ENCODE results near the gene TMEM273.
A peak's percentile ranks its signal among the peaks of the same experiment; 100 is the strongest.

The TMEM273 gene

DNA sequence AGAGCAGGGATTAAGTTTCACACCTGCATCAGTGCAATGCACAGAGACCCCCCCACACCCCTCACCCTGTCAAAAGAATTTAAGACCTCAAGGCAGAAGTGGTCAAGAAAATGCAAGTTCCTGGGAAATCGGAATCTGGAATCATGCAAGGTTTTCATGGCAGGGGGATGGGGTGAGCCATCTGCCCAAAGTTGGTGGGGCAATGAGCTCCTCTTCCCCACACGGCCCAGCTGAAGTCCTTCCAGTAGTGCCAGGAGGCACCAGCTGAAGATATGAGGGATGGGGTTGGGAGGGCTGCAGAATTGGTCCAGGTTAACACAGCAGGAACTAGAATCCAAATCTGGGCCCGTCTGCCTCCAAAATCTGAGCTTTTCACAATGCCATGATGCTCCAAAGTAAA, 25.0 kb upstream of the TMEM273 start:
- Histone ChIP-seq H3K4me1 (ENCODE audit: control insufficient read depth in 2 of 2, insufficient read depth in 1 of 2, low read depth in 1 of 2, low read length in 2 of 2) (peaks cover 0 to 3% of the 10 kb centered on the region in 2 donors), H2AFZ (ENCODE audit: low read length) (no peak overlapping the region), H4K91ac (ENCODE audit: low read depth, low read length, poor library complexity) (no peak overlapping the region), H3K9me3 (replicated peaks in 1 of 2; ENCODE audit: control insufficient read depth in 2 of 2, insufficient read depth in 1 of 2, low read depth in 1 of 2, low read length in 2 of 2) (no peaks in the 10 kb centered on the region), H2BK120ac (ENCODE audit: low read depth, low read length) (no peak overlapping the region), H4K8ac (ENCODE audit: low read depth, low read length) (no peak overlapping the region), H3K14ac (ENCODE audit: low read length) (no peak overlapping the region), H2BK12ac (ENCODE audit: low read length) (no peak overlapping the region), H2AK5ac (ENCODE audit: low read depth, low read length) (no peak overlapping the region), H3K9ac (ENCODE audit: low read depth, low read length, poor library complexity) (no peak overlapping the region), H3K27me3 (ENCODE audit: control insufficient read depth in 3 of 3, insufficient read depth in 3 of 3, low read depth in 1 of 3, low read length in 3 of 3) (no peaks in the 10 kb centered on the region), H3K4ac (ENCODE audit: low read length) (no peak overlapping the region), H3K4me2 (ENCODE audit: insufficient read depth, low read length, poor library complexity, severe bottlenecking) (no peak overlapping the region), H3K36me3 (replicated peaks in 1 of 2; ENCODE audit: control insufficient read depth in 2 of 2, insufficient read depth in 2 of 2, low read length in 2 of 2) (no peaks in the 10 kb centered on the region), H3K27ac (replicated peaks; ENCODE audit: low read length) (no peak overlapping the region), H2BK5ac (ENCODE audit: low read length) (no peak overlapping the region), H3K23ac (ENCODE audit: low read depth, low read length, poor library complexity) (no peak overlapping the region), H3K79me1 (ENCODE audit: low read depth, low read length) (no peaks in the 10 kb centered on the region), H3K4me3 (ENCODE audit: low read length in 2 of 2) (no peak overlapping the region), H3K18ac (ENCODE audit: low read length) (no peak overlapping the region), H2BK15ac (ENCODE audit: low read length) (no peak overlapping the region)
- DNase-seq (ENCODE audit: low spot score) = no peak
- no CpG with 5 or more reads among the region's 3 CpGs for WGBS, 2 donors (ENCODE audit: extremely low coverage in 2 of 2, insufficient read length in 2 of 2, insufficient replicate concordance in 1 of 2)

GRCh38 chr10:49212783-49213182, 24.6 kb upstream of the TMEM273 start:
- Histone ChIP-seq H3K4me1 (ENCODE audit: control insufficient read depth in 2 of 2, insufficient read depth in 1 of 2, low read depth in 1 of 2, low read length in 2 of 2) (peaks cover 0 to 3% of the 10 kb centered on the region in 2 donors), H3K79me1 (ENCODE audit: low read depth, low read length) (no peaks in the 10 kb centered on the region), H4K91ac (ENCODE audit: low read depth, low read length, poor library complexity) (no peak overlapping the region), H3K27ac (replicated peaks; ENCODE audit: low read length) (no peak overlapping the region), H3K27me3 (ENCODE audit: control insufficient read depth in 3 of 3, insufficient read depth in 3 of 3, low read depth in 1 of 3, low read length in 3 of 3) (no peaks in the 10 kb centered on the region), H3K18ac (ENCODE audit: low read length) (no peak overlapping the region), H3K14ac (ENCODE audit: low read length) (no peak overlapping the region), H2AK5ac (ENCODE audit: low read depth, low read length) (no peak overlapping the region), H3K4me2 (ENCODE audit: insufficient read depth, low read length, poor library complexity, severe bottlenecking) (no peak overlapping the region), H2AFZ (ENCODE audit: low read length) (no peak overlapping the region), H4K8ac (ENCODE audit: low read depth, low read length) (no peak overlapping the region), H3K9ac (ENCODE audit: low read depth, low read length, poor library complexity) (no peak overlapping the region), H3K4ac (ENCODE audit: low read length) (no peak overlapping the region), H3K4me3 (ENCODE audit: low read length in 2 of 2) (no peak overlapping the region), H2BK120ac (ENCODE audit: low read depth, low read length) (no peak overlapping the region), H2BK12ac (ENCODE audit: low read length) (no peak overlapping the region), H2BK15ac (ENCODE audit: low read length) (no peak overlapping the region), H3K9me3 (replicated peaks in 1 of 2; ENCODE audit: control insufficient read depth in 2 of 2, insufficient read depth in 1 of 2, low read depth in 1 of 2, low read length in 2 of 2) (no peaks in the 10 kb centered on the region), H2BK5ac (ENCODE audit: low read length) (no peak overlapping the region), H3K36me3 (replicated peaks in 1 of 2; ENCODE audit: control insufficient read depth in 2 of 2, insufficient read depth in 2 of 2, low read length in 2 of 2) (no peaks in the 10 kb centered on the region), H3K23ac (ENCODE audit: low read depth, low read length, poor library complexity) (no peak overlapping the region)
- WGBS, 2 donors (ENCODE audit: extremely low coverage in 2 of 2, insufficient read length in 2 of 2, insufficient replicate concordance in 1 of 2) = no CpG with 5 or more reads among the region's 1 CpG
- DNase-seq (ENCODE audit: low spot score) = peak; percentile 1

DNA sequence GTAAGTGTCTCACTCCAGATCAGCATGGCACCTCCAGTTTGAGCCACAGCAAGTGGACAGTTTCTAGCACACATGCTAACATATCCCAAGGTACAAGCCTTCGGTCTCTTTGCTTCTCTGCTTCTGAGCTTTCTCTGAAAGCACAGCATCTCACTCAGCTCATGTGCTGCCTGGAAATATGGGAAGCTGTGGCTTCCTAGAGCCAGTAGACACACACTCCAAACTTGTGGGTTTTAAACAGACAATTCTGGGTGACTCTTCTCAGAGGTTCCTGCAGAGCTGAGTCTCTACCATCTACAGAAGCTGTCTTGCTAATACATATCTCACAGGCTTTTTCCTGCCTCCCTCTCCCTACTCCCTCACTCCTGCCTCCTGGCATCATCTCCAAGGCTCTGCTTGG, 23.9 kb upstream of the TMEM273 start:
- Histone ChIP-seq H3K9ac (ENCODE audit: low read depth, low read length, poor library complexity) (no peak overlapping the region), H2AK5ac (ENCODE audit: low read depth, low read length) (no peak overlapping the region), H3K9me3 (replicated peaks in 1 of 2; ENCODE audit: control insufficient read depth in 2 of 2, insufficient read depth in 1 of 2, low read depth in 1 of 2, low read length in 2 of 2) (no peaks in the 10 kb centered on the region), H3K4me2 (ENCODE audit: insufficient read depth, low read length, poor library complexity, severe bottlenecking) (no peak overlapping the region), H4K91ac (ENCODE audit: low read depth, low read length, poor library complexity) (no peak overlapping the region), H2AFZ (ENCODE audit: low read length) (no peak overlapping the region), H3K27ac (replicated peaks; ENCODE audit: low read length) (no peak overlapping the region), H2BK120ac (ENCODE audit: low read depth, low read length) (no peak overlapping the region), H2BK5ac (ENCODE audit: low read length) (no peak overlapping the region), H3K4ac (ENCODE audit: low read length) (no peak overlapping the region), H3K23ac (ENCODE audit: low read depth, low read length, poor library complexity) (no peak overlapping the region), H2BK15ac (ENCODE audit: low read length) (no peak overlapping the region), H3K36me3 (replicated peaks in 1 of 2; ENCODE audit: control insufficient read depth in 2 of 2, insufficient read depth in 2 of 2, low read length in 2 of 2) (no peaks in the 10 kb centered on the region), H3K27me3 (ENCODE audit: control insufficient read depth in 3 of 3, insufficient read depth in 3 of 3, low read depth in 1 of 3, low read length in 3 of 3) (no peaks in the 10 kb centered on the region), H3K14ac (ENCODE audit: low read length) (no peak overlapping the region), H2BK12ac (ENCODE audit: low read length) (no peak overlapping the region), H3K4me1 (ENCODE audit: control insufficient read depth in 2 of 2, insufficient read depth in 1 of 2, low read depth in 1 of 2, low read length in 2 of 2) (peaks cover 0 to 3% of the 10 kb centered on the region in 2 donors), H3K18ac (ENCODE audit: low read length) (no peak overlapping the region), H3K79me1 (ENCODE audit: low read depth, low read length) (no peaks in the 10 kb centered on the region), H3K4me3 (ENCODE audit: low read length in 2 of 2) (no peak overlapping the region), H4K8ac (ENCODE audit: low read depth, low read length) (no peak overlapping the region)
- WGBS, 2 donors (ENCODE audit: extremely low coverage in 2 of 2, insufficient read length in 2 of 2, insufficient replicate concordance in 1 of 2) = no CpG with 5 or more reads among the region's 1 CpG
- DNase-seq (ENCODE audit: low spot score) = no peak

- Histone ChIP-seq H2BK15ac (ENCODE audit: low read length) (no peak overlapping the region), H3K9ac (ENCODE audit: low read depth, low read length, poor library complexity) (no peak overlapping the region), H4K8ac (ENCODE audit: low read depth, low read length) (no peak overlapping the region), H2BK12ac (ENCODE audit: low read length) (no peak overlapping the region), H2BK5ac (ENCODE audit: low read length) (no peak overlapping the region), H3K4me2 (ENCODE audit: insufficient read depth, low read length, poor library complexity, severe bottlenecking) (no peak overlapping the region), H3K27me3 (ENCODE audit: control insufficient read depth in 3 of 3, insufficient read depth in 3 of 3, low read depth in 1 of 3, low read length in 3 of 3) (peaks cover 0 to 4% (median 0%) of the 10 kb centered on the region in 3 experiments), H4K91ac (ENCODE audit: low read depth, low read length, poor library complexity) (no peak overlapping the region), H3K18ac (ENCODE audit: low read length) (no peak overlapping the region), H3K4ac (ENCODE audit: low read length) (no peak overlapping the region), H3K9me3 (replicated peaks in 1 of 2; ENCODE audit: control insufficient read depth in 2 of 2, insufficient read depth in 1 of 2, low read depth in 1 of 2, low read length in 2 of 2) (no peaks in the 10 kb centered on the region), H3K4me1 (ENCODE audit: control insufficient read depth in 2 of 2, insufficient read depth in 1 of 2, low read depth in 1 of 2, low read length in 2 of 2) (peaks cover 0 to 3% of the 10 kb centered on the region in 2 donors), H3K27ac (replicated peaks; ENCODE audit: low read length) (no peak overlapping the region), H3K79me1 (ENCODE audit: low read depth, low read length) (no peaks in the 10 kb centered on the region), H3K36me3 (replicated peaks in 1 of 2; ENCODE audit: control insufficient read depth in 2 of 2, insufficient read depth in 2 of 2, low read length in 2 of 2) (no peaks in the 10 kb centered on the region), H2BK120ac (ENCODE audit: low read depth, low read length) (no peak overlapping the region), H3K4me3 (ENCODE audit: low read length in 2 of 2) (no peak overlapping the region), H3K14ac (ENCODE audit: low read length) (no peak overlapping the region), H2AFZ (ENCODE audit: low read length) (no peak overlapping the region), H3K23ac (ENCODE audit: low read depth, low read length, poor library complexity) (no peak overlapping the region), H2AK5ac (ENCODE audit: low read depth, low read length) (no peak overlapping the region)
- DNase-seq (ENCODE audit: low spot score) = no peak
- no CpG with 5 or more reads among the region's 2 CpGs for WGBS, 2 donors (ENCODE audit: extremely low coverage in 2 of 2, insufficient read length in 2 of 2, insufficient replicate concordance in 1 of 2)
These were observed 20.8 kb upstream of the TMEM273 start for GRCh38 chr10:49208996-49209395.

All from neuronal stem cell (in vitro differentiated cells).